HCT116 (cell line): Measurements from ENCODE around the gene TDRD10. TPM values are rescaled to one million over a fixed set of nuclear protein-coding genes. Genes with fewer than 3 reads are reported as not detected.

Experiments used
- ATAC-seq: fragments of 200-7000 bp; cut with Tn5 transposase; 2 replicates; pipeline ENCODE4 v1.9.1; 2020; ENCODE audit warnings: mild to moderate bottlenecking, moderate library complexity
- BruUV-seq: library from RNA; stranded (reverse); fragments of 400-500 nt; replicated peaks from 2 replicates; lab custom pipeline; 2021; lab: Mats Ljungman, UMichigan
- CTCF ChIA-PET: fragments of 300-600 bp; sonication (Branson Sonifier 250); formaldehyde crosslinking; loops from one replicate; lab custom pipeline; 2021; ENCODE audit warnings: antibody characterized with exemption; lab: Charles Lee
- POLR2A ChIA-PET: fragments of 300-600, 350-600 bp; sonication (Branson Sonifier 250); formaldehyde crosslinking; loops from one replicate; lab custom pipeline; 2021; ENCODE audit warnings: antibody characterized with exemption; lab: Charles Lee
- RAD21 ChIA-PET, 2 experiments: fragments of 300-600 bp; sonication (Branson Sonifier 250); formaldehyde crosslinking; loops; one replicate each; lab custom pipeline; 2023; ENCODE audit warnings: low total read pairs in 2 of 2; ENCODE audit not compliant: uncharacterized antibody in 2 of 2, unreplicated experiment in 2 of 2, low non-redundant PET in 1 of 2; lab: Charles Lee
- DNase-seq: peaks from one replicate; pipeline ENCODE4 v3.0.0-alpha.2; 2010; ENCODE audit warnings: low read depth, low spot score
- H2AFZ ChIP-seq: fragments of 200-600 bp; shearing (Covaris generic), sonication (generic); 2 replicates; pipeline ENCODE4 v1.6.1; 2017; ENCODE audit warnings: low read depth, mixed run types, mixed read lengths, antibody characterized with exemption, low read length; ENCODE audit not compliant: poor library complexity, severe bottlenecking
- H3K27ac ChIP-seq: 2 replicates; pipeline ENCODE4 v1.5.1; 2012; ENCODE audit warnings: low read depth, low read length
- H3K27me3 ChIP-seq: fragments of 200-600 bp; sonication (generic); 2 replicates; pipeline ENCODE4 v1.6.1; 2016; ENCODE audit warnings: mixed run types, low read length, mixed read lengths; ENCODE audit not compliant: insufficient read depth
- H3K36me3 ChIP-seq, 2 experiments: fragments of 200-500 bp in 1 of 2; fragments of 200-600 bp in 1 of 2; sonication (Bioruptor generic) in 1 of 2; sonication (generic) in 1 of 2; 2 replicates each; pipeline versions ENCODE4 v1.5.1 to v1.6.1; 2014 to 2016; ENCODE audit warnings: low read length in 2 of 2, inconsistent platforms in 1 of 2, mixed read lengths in 1 of 2, mixed run types in 1 of 2; ENCODE audit not compliant: insufficient read depth in 2 of 2, control insufficient read depth in 1 of 2
- H3K4me1 ChIP-seq, 2 experiments: fragments of 200-600 bp in 1 of 2; sonication (generic) in 1 of 2; 2 replicates each; pipeline versions ENCODE4 v1.5.1 to v1.6.1; 2012 to 2017; ENCODE audit warnings: low read length in 2 of 2, inconsistent platforms in 1 of 2, mild to moderate bottlenecking in 1 of 2, mixed read lengths in 1 of 2, mixed run types in 1 of 2, moderate library complexity in 1 of 2; ENCODE audit not compliant: insufficient read depth in 2 of 2, control insufficient read depth in 1 of 2
- H3K4me2 ChIP-seq: fragments of 200-600 bp; sonication (generic); 2 replicates; pipeline ENCODE4 v1.6.1; 2017; ENCODE audit warnings: mixed run types, low read length, mixed read lengths
- H3K4me3 ChIP-seq, 2 experiments: fragments of 200-600 bp in 1 of 2; sonication (generic) in 1 of 2; replicated peaks in 1 of 2; 2 replicates each; pipeline ENCODE4 v1.5.1; 2011 to 2016; ENCODE audit warnings: low read length in 2 of 2, control low read depth in 1 of 2, low read depth in 1 of 2, mild to moderate bottlenecking in 1 of 2, mixed read lengths in 1 of 2, mixed run types in 1 of 2
- H3K79me2 ChIP-seq: fragments of 200-600 bp; sonication (generic); 2 replicates; pipeline ENCODE4 v1.6.1; 2017; ENCODE audit warnings: mild to moderate bottlenecking, mixed run types, low read length, moderate library complexity, mixed read lengths; ENCODE audit not compliant: insufficient read depth
- H3K9ac ChIP-seq: fragments of 200-600 bp; sonication (generic); 2 replicates; pipeline ENCODE4 v1.6.1; 2016; ENCODE audit warnings: low read length, mixed read lengths
- H3K9me2 ChIP-seq: fragments of 200-600 bp; sonication (generic), shearing (Covaris generic); 2 replicates; pipeline ENCODE4 v1.6.1; 2017; ENCODE audit warnings: mixed run types, mild to moderate bottlenecking, moderate library complexity; ENCODE audit not compliant: insufficient read depth
- H3K9me3 ChIP-seq, 2 experiments: fragments of 200-500 bp in 1 of 2; fragments of 200-600 bp in 1 of 2; sonication (Bioruptor generic) in 1 of 2; sonication (generic) in 1 of 2; 2 replicates each; pipeline ENCODE4 v1.6.1; 2014 to 2017; ENCODE audit warnings: low read length in 2 of 2, mixed read lengths in 2 of 2, inconsistent platforms in 1 of 2, low read depth in 1 of 2, mild to moderate bottlenecking in 1 of 2, mixed run types in 1 of 2, moderate library complexity in 1 of 2; ENCODE audit not compliant: control insufficient read depth in 1 of 2, insufficient read depth in 1 of 2
- H4K20me1 ChIP-seq: fragments of 200-600 bp; sonication (generic), shearing (Covaris generic); 2 replicates; pipeline ENCODE4 v1.6.1; 2017; ENCODE audit warnings: mixed run types, mild to moderate bottlenecking, moderate library complexity; ENCODE audit not compliant: insufficient read depth
- CBX3 ChIP-seq: IDR thresholded peaks from 2 replicates; pipeline ENCODE4 v1.6.1; 2012; ENCODE audit warnings: low read depth
- EGR1 ChIP-seq: IDR thresholded peaks from 2 replicates; pipeline ENCODE4 v1.6.1; 2012; ENCODE audit warnings: low read depth
- ELF1 ChIP-seq: IDR thresholded peaks from 2 replicates; pipeline ENCODE4 v1.6.1; 2012; ENCODE audit warnings: low read depth, borderline replicate concordance
- EZH2phosphoT487 ChIP-seq: fragments of 200-600 bp; IDR thresholded peaks from 2 replicates; pipeline ENCODE4 v1.6.1; 2018; ENCODE audit warnings: antibody characterized with exemption, borderline replicate concordance
- JUND ChIP-seq: IDR thresholded peaks from 2 replicates; pipeline ENCODE4 v1.6.1; 2012
- SP1 ChIP-seq: IDR thresholded peaks from 2 replicates; pipeline ENCODE4 v1.6.1; 2012; ENCODE audit warnings: low read depth
- TCF7L2 ChIP-seq: IDR thresholded peaks from 2 replicates; pipeline ENCODE4 v1.7.0; 2011; ENCODE audit warnings: borderline replicate concordance, inconsistent platforms; ENCODE audit not compliant: insufficient read depth, insufficient read length; ENCODE audit errors: extremely low read depth
- YY1 ChIP-seq: IDR thresholded peaks from 2 replicates; pipeline ENCODE4 v1.6.1; 2011; ENCODE audit warnings: low read length, low read depth, moderate library complexity, mild to moderate bottlenecking; ENCODE audit not compliant: insufficient replicate concordance; ENCODE audit errors: extremely low read depth
- intact Hi-C: fragments of 100-400 bp; cut with micrococcal nuclease; formaldehyde crosslinking; loops from 2 replicates; pipeline ENCODE4 v1.10.0; 2022
- total RNA-seq: library from RNA; stranded (reverse); gene quantifications from one replicate; pipeline ENCODE4 v1.2.1, GENCODE V29; 2021; ENCODE audit not compliant: unreplicated experiment

Gene TDRD10
- total RNA-seq, 1 experiment from 2014 or later: not detected

- H3K9ac ChIP-seq: no peak overlapping the region
- no peaks in the 10 kb centered on the region for H4K20me1 ChIP-seq
- H3K27me3 ChIP-seq: peaks cover 4% of the 10 kb centered on the region; the same call in 1 of the 2 replicates
- H3K36me3 ChIP-seq: no peaks in the 10 kb centered on the region
- H3K4me2 ChIP-seq: no peak overlapping the region
- POLR2A ChIA-PET: no interaction called here
- ATAC-seq: no peak
- no peak for DNase-seq
- intact Hi-C loops: no loop called here
- peaks cover 0 to 7% of the 10 kb centered on the region in 2 experiments; a peak in 2 of 4 replicates for H3K4me1 ChIP-seq
- RAD21 ChIA-PET: no interaction called here
- no peak overlapping the region for H3K4me3 ChIP-seq
- no peak overlapping the region for H2AFZ ChIP-seq
- CTCF ChIA-PET: interaction anchor here (1.2 kb wide), 1 partner anchor 15 kb away, joined by 4 read pairs; no protein-coding TSS in a partner anchor
- H3K9me2 ChIP-seq: no peaks in the 10 kb centered on the region
- no peaks in the 10 kb centered on the region for H3K79me2 ChIP-seq
- H3K9me3 ChIP-seq: no peaks in the 10 kb centered on the region
- no peak for TF ChIP-seq CBX3
- TF ChIP-seq EZH2phosphoT487: no peak
- TF ChIP-seq JUND: no peak
- TF ChIP-seq TCF7L2: no peak
- TF ChIP-seq SP1: no peak
- TF ChIP-seq EGR1: no peak
- no peak overlapping the region for H3K27ac ChIP-seq
- no TSS peak for BruUV-seq
Observed at GRCh38 chr1:154496383-154496782, 5.6 kb upstream of the TDRD10 start.

GRCh38 chr1:154497026-154497806 lies 4.8 kb upstream of the TDRD10 start:
- Histone ChIP-seq H3K9ac (no peak overlapping the region), H3K4me2 (no peak overlapping the region)
- DNase-seq: no peak
- no peak for ATAC-seq
- CTCF ChIA-PET: interaction anchor here (1.2 kb wide), 1 partner anchor 16 kb away, joined by 4 read pairs; no protein-coding TSS in a partner anchor
- no TSS peak for BruUV-seq
- no peak for TF ChIP-seq ELF1
- no peak for TF ChIP-seq YY1
- TF ChIP-seq, all 23 proteins: peak for 0
- Histone ChIP-seq H3K27ac (no peak overlapping the region), H3K36me3 (no peaks in the 10 kb centered on the region), H3K27me3 (no peaks in the 10 kb centered on the region), H3K9me3 (no peaks in the 10 kb centered on the region), H4K20me1 (no peaks in the 10 kb centered on the region), H2AFZ (no peak overlapping the region), H3K9me2 (no peaks in the 10 kb centered on the region), H3K4me3 (no peak overlapping the region), H3K4me1 (peaks cover 0 to 7% of the 10 kb centered on the region in 2 experiments; a peak in 2 of 4 replicates), H3K79me2 (no peaks in the 10 kb centered on the region)
- POLR2A ChIA-PET: no interaction called here
- RAD21 ChIA-PET: no interaction called here
- intact Hi-C loops: no loop called here
